Measurements from ENCODE around the gene LINGO4.

Gene LINGO4

GRCh38 chr1:151832318-151832980 is 27.2 kb upstream of the LINGO4 start:
- DNase-seq = no peak

GRCh38 chr1:151831605-151832004 is 26.4 kb upstream of the LINGO4 start, which contains the start of gene RORC:
TSS of gene RORC (minus strand) at chr1:151831802. CDS start at chr1:151831764, 38 bp downstream.
- DNase-seq = no peak

GRCh38 chr1:151831256-151831591 is 26.0 kb upstream of the LINGO4 start:
- no peak for DNase-seq

GRCh38 chr1:151830055-151830454 is 24.8 kb upstream of the LINGO4 start:
- DNase-seq = no peak

GRCh38 chr1:151829352-151830046 is 24.3 kb upstream of the LINGO4 start:
- no peak for DNase-seq

GRCh38 chr1:151828921-151829320 is 23.7 kb upstream of the LINGO4 start:
- no peak for DNase-seq

GRCh38 chr1:151827853-151828252 is 22.6 kb upstream of the LINGO4 start:
- no peak for DNase-seq

GRCh38 chr1:151825751-151826660 is 20.8 kb upstream of the LINGO4 start:
- DNase-seq = no peak

GRCh38 chr1:151825204-151825603 is 20.0 kb upstream of the LINGO4 start:
- DNase-seq = no peak

GRCh38 chr1:151823175-151823574 is 18.0 kb upstream of the LINGO4 start:
- no peak for DNase-seq

- no peak for DNase-seq
Observed at GRCh38 chr1:151822404-151822803, 17.2 kb upstream of the LINGO4 start.

- no peak for DNase-seq
Observed at GRCh38 chr1:151820940-151821339, 15.7 kb upstream of the LINGO4 start.

- DNase-seq = no peak
Observed at GRCh38 chr1:151819976-151820623, 14.9 kb upstream of the LINGO4 start.

- no peak for DNase-seq
Observed at GRCh38 chr1:151819227-151819835, 14.1 kb upstream of the LINGO4 start.

GRCh38 chr1:151817353-151817730 is 12.1 kb upstream of the LINGO4 start:
- no peak for DNase-seq

- no peak for DNase-seq
Observed at GRCh38 chr1:151816548-151817352, 11.5 kb upstream of the LINGO4 start.

GRCh38 chr1:151815716-151816327 is 10.6 kb upstream of the LINGO4 start:
- DNase-seq = no peak

GRCh38 chr1:151814971-151815545 is 9.8 kb upstream of the LINGO4 start:
- no peak for DNase-seq

- no peak for DNase-seq
Observed at GRCh38 chr1:151814426-151814825, 9.2 kb upstream of the LINGO4 start.

- no peak for DNase-seq
Observed at GRCh38 chr1:151813271-151813977, 8.2 kb upstream of the LINGO4 start.
